ENCODE results near the gene IL16. TPM values are rescaled to one million over a fixed set of nuclear protein-coding genes. Genes with fewer than 3 reads are reported as not detected.

The IL16 gene
- total RNA-seq, 2 experiments from 2014 or later, result 76.0 to 81.3 TPM

GRCh38 chr15:81332326-81332725, 135.6 kb downstream of the IL16 start:
- Histone ChIP-seq H3K36me3 (ENCODE audit: insufficient read depth, low read length) (no peaks in the 10 kb centered on the region), H3K9me2 (ENCODE audit: insufficient read depth, low read length) (no peaks in the 10 kb centered on the region), H3K4me3 (ENCODE audit: low read depth, low read length, poor library complexity, severe bottlenecking) (no peak overlapping the region), H3K4me2 (ENCODE audit: low read length) (no peak overlapping the region), H3K4me1 (ENCODE audit: insufficient read depth, low read length, poor library complexity, severe bottlenecking) (peaks cover 34% of the 10 kb centered on the region), H4K20me1 (ENCODE audit: insufficient read depth, low read length) (no peaks in the 10 kb centered on the region), H2AFZ (ENCODE audit: low read length) (no peak overlapping the region), H3K9me3 (ENCODE audit: low read length) (no peaks in the 10 kb centered on the region), H3K27ac (ENCODE audit: low read depth, low read length, poor library complexity, severe bottlenecking) (no peak overlapping the region), H3K79me2 (ENCODE audit: insufficient read depth, low read depth, low read length) (no peaks in the 10 kb centered on the region)
- no peak for TF ChIP-seq CTCF (conservative IDR thresholded peaks at IDR 0.05; ENCODE audit: low read length)
- intact Hi-C loops (cut with micrococcal nuclease; ENCODE audit: unreplicated experiment), result loop anchor here (5.0 to 10.0 kb wide), 2 partner anchors 178 to 225 kb away; no protein-coding TSS in a partner anchor
- CTCF ChIA-PET (ENCODE audit: unreplicated experiment), result no interaction called here
- DNase-seq (ENCODE audit: low spot score), result no peak
- BruUV-seq (replicated peaks), result no TSS peak
- POLR2A ChIA-PET, result interaction anchor here (1.4 kb wide), 1 partner anchor 37 kb away, joined by 3 read pairs; no protein-coding TSS in a partner anchor

GRCh38 chr15:81333363-81333762, 136.7 kb downstream of the IL16 start:
- no peak overlapping the region for H2AFZ ChIP-seq (ENCODE audit: low read length)
- BruUV-seq (replicated peaks), result no TSS peak

More at GRCh38 chr15:81333363-81333762, 136.7 kb downstream of the IL16 start:
- ChIA-PET CTCF (ENCODE audit: unreplicated experiment) (no interaction called here), POLR2A (interaction anchor here (0.9 kb wide), 1 partner anchor 34 kb away, joined by 4 read pairs; no protein-coding TSS in a partner anchor)
- no peak for DNase-seq (ENCODE audit: low spot score)
- Histone ChIP-seq H3K9me2 (ENCODE audit: insufficient read depth, low read length) (no peaks in the 10 kb centered on the region), H3K79me2 (ENCODE audit: insufficient read depth, low read depth, low read length) (no peaks in the 10 kb centered on the region), H3K36me3 (ENCODE audit: insufficient read depth, low read length) (no peaks in the 10 kb centered on the region), H4K20me1 (ENCODE audit: insufficient read depth, low read length) (no peaks in the 10 kb centered on the region), H3K4me1 (ENCODE audit: insufficient read depth, low read length, poor library complexity, severe bottlenecking) (peaks cover 23% of the 10 kb centered on the region), H3K27ac (ENCODE audit: low read depth, low read length, poor library complexity, severe bottlenecking) (no peak overlapping the region), H3K4me3 (ENCODE audit: low read depth, low read length, poor library complexity, severe bottlenecking) (no peak overlapping the region), H3K9me3 (ENCODE audit: low read length) (no peaks in the 10 kb centered on the region), H3K4me2 (ENCODE audit: low read length) (no peak overlapping the region)
- intact Hi-C loops (cut with micrococcal nuclease; ENCODE audit: unreplicated experiment), result loop anchor here (5.0 to 10.0 kb wide), 2 partner anchors 179 to 226 kb away; no protein-coding TSS in a partner anchor
- no peak for TF ChIP-seq CTCF (conservative IDR thresholded peaks at IDR 0.05; ENCODE audit: low read length)
- TF ChIP-seq EZH2phosphoT487 (IDR thresholded peaks at IDR 0.05; ENCODE audit: borderline replicate concordance, low read depth, low read length), result no peak

Data from OCI-LY7 (cell line).